GM12865 (cell line): Measurements from ENCODE around the gene VWA8.
"Not testable (repeated sequence)": the region's sequence is repeated elsewhere in the genome, so short reads cannot be mapped to it uniquely, and the experiment has no call there.

Source experiments
- DNase-seq: peaks from one replicate; pipeline ENCODE4 v3.0.0; 2010; ENCODE audit warnings: low read depth
- H3K4me3 ChIP-seq: 2 replicates; pipeline ENCODE4 v1.5.1; 2011; ENCODE audit warnings: mild to moderate bottlenecking, low read depth, low read length, control low read depth
- CTCF ChIP-seq: IDR thresholded peaks from 2 replicates; pipeline ENCODE4 v1.5.1; 2011; ENCODE audit warnings: low read length, control low read depth, low read depth, inconsistent platforms; ENCODE audit not compliant: insufficient read depth; ENCODE audit errors: missing control alignments

Gene VWA8

GRCh38 chr13:41864658-41865057 is 96.3 kb downstream of the VWA8 start:
- no peak for DNase-seq
- no peak for TF ChIP-seq CTCF
- no peak overlapping the region for H3K4me3 ChIP-seq

GRCh38 chr13:41862659-41863058 is 98.2 kb downstream of the VWA8 start:
- not testable (repeated sequence) for H3K4me3 ChIP-seq, DNase-seq

GRCh38 chr13:41859565-41859964 is 101.3 kb downstream of the VWA8 start:
- no peak overlapping the region for H3K4me3 ChIP-seq
- DNase-seq: no peak
- TF ChIP-seq CTCF: no peak

GRCh38 chr13:41858780-41859179 is 102.1 kb downstream of the VWA8 start:
- no peak for TF ChIP-seq CTCF
- H3K4me3 ChIP-seq: no peak overlapping the region
- no peak for DNase-seq

- DNase-seq: no peak
- H3K4me3 ChIP-seq: no peak overlapping the region
- no peak for TF ChIP-seq CTCF
Observed at GRCh38 chr13:41854758-41855157, 106.2 kb downstream of the VWA8 start.

GRCh38 chr13:41851351-41851750 is 109.6 kb downstream of the VWA8 start:
- no peak for TF ChIP-seq CTCF
- DNase-seq: no peak
- no peak overlapping the region for H3K4me3 ChIP-seq

- no peak for TF ChIP-seq CTCF
- no peak overlapping the region for H3K4me3 ChIP-seq
- DNase-seq: no peak
Observed at GRCh38 chr13:41848435-41849255, 112.3 kb downstream of the VWA8 start.
